HG03064 (cell line): ENCODE data around the gene HSPA9.

Experiments
- ATAC-seq: cut with Tn5 transposase; IDR thresholded peaks from one replicate; pipeline ENCODE4 v1.9.1; 2021; ENCODE audit warnings: low read depth; ENCODE audit not compliant: unreplicated experiment

Gene HSPA9

DNA sequence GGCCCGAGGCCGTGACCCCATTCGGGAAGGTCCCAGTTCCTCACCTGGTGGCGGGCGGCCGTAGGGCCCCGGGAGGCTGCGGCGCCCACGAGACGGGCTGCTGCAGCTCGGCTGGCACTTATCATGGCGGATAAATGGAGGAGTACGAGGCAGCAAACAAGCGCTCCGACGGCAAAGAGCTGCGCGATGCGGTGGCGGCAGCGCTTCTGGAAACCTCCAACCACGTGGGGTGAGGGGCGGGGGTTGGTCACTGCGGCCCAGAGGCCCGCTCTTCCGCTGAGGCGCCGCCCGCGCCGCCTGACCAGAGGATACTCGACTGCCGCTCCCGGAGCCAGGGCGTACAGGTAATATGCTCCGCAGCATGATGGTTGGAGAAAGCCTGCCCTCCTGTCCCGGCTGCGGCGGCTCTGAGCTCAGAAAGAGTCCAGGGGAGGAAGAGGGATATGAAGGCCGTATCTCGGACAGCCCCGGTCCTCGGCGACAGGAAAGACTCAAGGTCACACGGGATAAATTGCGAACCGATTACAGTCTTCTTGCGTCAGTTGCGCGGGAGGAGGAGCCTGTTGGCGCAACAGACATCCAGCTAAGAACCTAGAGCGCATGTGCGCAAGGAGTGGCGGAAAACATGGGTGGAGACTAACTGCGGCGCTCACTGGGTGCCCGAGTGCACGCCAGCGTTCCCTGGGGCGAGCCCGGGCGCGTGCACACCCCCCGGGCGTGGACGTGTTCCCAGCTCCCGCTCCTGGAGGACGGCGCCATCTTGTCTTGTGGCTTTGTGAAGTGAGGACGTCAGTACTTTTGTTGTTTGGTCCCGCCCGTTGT, at the start of gene HSPA9:
Gene HSPA9, minus strand, starts transcription at position 208 of the 822 bp plus-strand sequence. Its CDS starts 83 bp downstream, at position 125.
- peak; percentile 79 for ATAC-seq

DNA sequence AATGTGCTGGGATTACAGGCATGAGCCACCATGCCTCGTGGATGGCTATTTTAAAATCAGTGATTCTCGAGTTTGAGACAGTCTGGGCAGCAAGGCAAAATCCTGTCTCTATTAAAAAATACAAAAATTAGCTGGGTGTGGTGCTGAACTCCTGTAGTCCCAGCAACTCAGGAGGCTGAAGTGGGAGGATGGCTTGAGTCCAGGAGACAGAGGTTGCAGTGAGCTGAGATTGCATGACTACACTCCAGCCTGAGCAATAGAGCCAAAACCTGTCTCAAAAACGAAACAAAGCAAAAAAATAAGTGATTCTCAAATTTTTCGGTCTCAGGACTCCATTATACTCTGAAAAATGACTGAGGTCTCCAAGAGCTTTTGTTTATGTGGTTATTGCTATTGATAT, 47.9 kb upstream of the HSPA9 start:
- no peak for ATAC-seq

DNA sequence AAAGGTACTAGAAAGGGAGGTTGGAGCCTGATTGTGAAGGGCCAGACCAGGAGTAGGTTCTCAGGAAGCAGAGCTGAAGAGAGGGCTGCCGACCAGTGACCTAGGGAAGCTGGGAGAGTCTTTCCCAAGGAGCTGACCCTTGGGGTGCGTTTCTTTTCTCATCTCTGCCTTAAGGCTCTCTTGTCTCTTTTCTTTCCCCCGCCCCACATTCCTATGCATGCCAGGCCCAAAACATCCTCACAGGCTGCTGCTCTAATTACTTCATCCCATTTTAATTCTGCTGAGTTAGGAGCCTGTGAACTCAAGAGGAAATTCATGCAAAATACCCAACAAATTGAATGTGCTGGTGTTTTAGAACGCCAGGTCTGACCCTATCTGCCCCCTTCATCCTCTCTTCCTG, 46.9 kb upstream of the HSPA9 start:
- ATAC-seq: no peak

DNA sequence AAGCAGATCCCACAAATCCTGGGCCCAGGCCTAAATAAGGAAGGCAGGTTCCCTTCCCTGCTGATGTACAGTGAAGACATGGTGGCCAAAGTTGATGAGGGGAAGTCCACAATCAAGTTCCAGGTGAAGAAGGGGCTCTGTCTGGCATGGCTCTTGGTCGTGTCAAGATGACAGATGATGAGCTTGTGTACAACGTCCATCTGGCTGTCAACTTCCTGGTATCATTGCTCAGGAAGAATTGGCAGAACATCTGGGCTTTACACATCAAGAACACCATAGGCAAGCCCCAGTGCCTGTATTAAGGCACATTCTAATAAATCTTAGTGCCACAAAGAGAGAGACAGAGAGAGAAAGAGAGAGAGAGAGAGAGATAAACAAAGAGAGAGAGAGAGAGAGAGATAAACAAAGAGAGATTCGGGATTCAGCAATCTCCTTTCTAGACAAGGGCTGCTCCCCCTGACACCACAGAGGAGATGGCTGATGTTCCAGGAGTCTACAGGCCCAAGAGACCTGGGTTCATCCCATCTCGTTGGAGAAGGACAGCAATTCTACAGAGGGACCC, 45.5 kb upstream of the HSPA9 start:
- no peak for ATAC-seq

DNA sequence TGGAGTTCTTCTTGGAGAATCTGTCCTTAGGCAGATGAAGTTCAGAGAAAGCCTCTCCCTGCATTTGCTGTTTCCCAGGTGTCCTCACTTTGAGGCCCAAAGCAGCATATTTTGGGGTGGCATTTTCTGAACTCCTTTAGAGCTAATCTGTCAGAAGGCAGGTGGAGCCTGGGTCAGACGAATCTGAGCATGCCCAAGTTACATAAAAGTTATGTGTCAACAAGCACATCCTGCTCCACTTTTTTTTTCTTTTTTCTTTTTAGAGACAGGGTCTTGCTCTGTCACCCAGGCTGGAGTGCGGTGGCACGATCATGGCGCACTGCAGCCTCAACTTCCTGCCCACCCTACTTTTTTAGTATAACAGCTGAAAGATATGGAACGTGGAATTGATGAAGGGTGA, 41.3 kb upstream of the HSPA9 start:
- ATAC-seq: no peak

DNA sequence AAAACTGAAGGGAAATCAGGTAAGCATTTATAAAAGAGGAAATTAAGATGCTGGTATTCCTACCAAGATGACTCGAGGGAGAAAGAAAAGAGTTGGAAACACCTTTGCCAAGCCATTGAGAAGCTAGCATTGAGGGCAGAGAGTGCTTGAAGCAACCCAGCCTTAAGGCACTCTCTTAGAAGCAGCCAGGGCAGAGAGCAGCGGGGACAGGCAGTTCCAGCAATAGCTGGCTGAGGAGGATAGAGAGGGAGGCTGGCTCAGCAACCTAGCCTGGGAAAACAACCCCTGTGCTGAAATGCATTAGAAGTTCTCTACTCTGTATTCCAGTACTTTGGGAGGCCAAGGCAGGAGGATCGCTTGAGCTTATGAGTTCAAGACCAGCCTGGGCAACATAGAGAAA, 40.3 kb upstream of the HSPA9 start:
- ATAC-seq: no peak

DNA sequence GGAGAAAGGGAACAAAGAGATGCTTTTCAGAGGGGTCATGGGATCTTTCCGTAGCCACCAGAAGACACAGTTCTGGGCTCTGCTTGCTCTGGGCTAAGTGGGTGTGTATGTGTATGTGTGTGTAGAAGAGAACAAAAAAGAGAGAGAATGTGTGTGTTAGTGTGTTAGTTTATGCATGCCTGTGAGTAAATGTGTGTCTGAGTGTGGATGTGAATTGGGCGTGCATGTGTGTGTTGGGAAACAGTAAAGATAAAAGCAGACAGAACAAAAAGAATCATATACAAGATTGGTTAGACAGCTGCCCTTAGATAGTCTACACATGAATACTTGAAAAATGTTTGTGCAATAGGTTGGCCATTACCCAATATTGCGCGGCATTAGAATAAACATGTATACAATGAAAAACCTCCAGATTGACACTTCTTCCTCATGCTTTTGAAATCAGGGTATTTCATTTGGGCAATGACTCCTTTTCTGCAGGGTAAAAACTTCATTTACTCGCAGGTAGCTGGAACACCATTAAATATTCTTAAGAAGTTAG, 36.5 kb upstream of the HSPA9 start:
- ATAC-seq: no peak

DNA sequence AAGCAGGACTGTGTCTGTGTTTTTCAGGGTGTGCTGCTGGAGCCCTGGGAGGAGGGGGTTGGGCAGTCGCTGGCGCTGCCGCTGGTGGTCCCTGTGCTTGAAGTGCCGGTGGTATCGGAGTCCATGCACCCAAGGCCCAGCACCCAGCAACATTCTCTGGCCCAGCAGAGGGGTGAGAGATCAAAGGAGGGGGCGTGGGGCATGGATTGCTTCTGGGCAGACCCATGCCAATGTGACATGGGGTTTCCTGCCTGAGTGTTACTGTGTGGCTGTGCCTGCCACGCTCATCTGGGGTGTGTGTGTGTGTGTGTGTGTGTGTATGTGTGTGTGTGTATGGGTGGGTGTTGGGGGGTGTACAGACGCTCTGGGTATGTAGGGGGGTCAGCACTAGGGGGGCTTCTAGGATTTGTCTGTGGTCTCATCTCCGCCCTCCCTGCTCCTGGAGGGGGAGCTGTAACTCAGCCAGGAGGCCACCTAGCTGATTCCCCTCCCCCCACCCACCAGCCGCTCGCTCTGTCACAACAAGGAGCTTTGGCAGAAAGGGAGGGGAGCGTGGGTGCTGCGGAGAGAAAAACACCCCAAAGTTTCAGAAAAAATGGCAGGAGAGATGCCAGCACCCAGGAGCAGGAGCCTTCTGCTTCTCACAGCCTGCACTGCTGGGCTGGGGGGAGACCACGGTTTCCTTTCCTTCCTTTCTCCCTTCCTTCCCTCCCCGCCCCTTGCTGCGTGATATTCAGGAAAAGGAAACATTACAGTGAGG, 35.9 kb upstream of the HSPA9 start:
- ATAC-seq: no peak

DNA sequence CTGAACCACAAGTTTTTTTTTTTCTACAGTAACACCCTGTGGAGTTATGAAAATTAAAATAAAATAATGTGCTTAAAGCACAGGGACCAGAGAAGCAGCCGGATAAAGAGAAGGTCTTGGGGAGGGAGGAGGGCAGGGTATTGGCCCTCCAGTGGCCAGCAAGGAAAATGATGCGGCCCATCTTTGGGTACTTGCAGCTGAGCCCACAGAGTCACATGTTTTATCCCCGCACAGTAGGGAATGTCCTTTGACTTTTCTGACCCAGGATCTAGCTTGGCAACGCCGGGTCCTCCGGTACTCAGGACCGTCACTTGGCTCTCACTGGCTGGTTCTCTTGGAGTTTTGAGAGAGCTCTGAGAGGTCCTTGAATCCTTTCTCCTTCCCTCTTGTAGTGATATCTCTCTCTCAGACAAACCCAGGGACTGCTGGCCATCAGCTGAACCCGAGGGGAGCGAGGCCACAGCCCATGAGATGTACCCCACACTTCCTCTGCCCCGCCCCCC, 35.3 kb upstream of the HSPA9 start:
- ATAC-seq: no peak

DNA sequence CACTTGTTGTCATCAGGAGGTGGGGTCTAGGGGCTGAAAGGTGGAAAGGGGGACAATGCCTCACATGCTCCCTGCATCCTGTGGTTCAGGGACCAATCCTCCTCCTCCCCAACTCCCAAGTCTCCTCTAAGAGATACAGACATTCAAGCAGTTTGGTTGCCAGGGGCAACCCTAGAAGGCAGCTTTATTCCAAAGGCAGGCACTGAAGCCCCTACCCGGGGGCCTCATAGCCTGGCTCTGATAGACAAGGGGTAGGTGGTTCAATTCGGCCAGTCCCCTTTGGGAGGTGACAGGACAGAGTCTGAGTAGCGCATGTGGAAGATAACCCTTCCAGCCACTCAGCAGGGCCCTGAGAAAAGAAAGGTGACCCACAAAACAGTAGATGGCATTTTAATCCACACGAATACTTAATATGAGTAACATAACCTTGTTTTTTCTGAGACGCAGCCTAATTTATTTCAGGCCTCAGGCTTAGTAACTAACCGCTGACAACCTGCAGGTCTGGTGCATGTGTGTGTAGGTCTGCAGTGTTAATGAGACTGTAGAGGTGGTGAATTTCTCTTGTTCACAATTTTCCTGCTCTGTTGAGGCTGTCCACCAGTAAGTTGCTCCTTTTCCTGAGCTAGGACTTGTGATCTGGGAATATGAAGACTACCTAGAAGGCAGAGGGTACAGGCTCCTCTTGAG, 31.3 kb upstream of the HSPA9 start:
- no peak for ATAC-seq

DNA sequence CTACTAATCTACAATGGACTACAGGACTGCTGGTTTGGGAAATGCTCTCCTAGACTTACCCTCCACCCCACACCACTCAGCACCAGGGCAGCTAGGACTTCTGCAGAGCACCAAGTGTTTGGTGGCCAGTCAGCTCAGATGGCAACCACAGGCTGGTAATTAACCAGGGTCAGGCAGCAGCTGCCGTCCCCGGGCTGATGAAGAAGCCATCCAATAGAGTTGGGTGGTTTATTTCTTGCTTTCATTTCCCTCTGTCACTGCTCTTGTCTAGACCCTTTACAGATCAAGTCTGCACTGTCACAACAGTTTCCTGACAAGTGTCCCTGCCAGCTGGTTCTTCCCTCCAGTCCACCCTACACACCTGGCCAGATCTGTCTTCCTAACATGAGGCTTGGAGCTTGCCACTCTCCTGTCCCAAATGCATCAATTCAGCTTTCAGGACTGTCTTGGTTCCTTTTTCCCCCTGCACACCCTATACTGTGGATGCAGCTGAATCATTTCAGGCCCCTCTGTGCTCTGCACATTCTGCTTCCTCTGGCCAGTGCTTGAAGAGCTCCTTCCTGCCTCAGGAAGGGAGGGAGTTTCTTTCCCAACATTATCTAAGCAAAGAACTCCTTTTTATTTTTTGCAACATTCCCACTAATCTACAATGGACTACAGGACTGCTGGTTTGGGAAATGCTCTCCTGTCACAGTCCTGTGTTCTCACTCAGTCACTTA, 30.2 kb upstream of the HSPA9 start:
- ATAC-seq: peak; percentile 74

DNA sequence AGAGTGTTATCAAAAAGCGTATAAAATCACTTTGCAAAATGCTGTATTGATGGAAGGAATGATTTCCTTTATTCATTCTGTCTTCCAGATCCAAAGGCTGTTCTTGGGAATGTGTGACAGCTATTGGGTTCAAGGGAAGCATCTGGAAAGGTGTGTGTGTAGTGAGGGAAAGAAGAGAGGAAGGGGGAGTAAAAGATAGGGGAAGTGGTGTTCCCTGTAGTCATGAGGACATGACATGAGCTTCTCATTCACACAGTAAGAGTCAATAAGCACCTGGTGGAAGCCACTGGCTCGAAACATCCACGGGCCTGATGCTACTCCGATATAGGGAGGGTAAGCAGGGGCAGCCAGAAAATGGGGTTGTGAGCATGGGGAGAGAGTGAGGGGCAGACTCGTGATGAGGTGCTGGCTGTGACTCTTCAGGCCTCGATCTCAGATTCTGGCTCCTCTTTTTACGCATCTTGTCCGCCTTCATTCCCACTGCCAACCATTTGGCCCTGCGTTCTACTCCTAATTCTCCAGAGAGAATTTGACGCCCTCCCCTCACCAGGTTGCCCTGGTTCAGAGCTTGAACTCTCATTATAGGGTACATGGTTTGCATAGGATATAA, 29.1 kb upstream of the HSPA9 start:
- ATAC-seq: no peak

DNA sequence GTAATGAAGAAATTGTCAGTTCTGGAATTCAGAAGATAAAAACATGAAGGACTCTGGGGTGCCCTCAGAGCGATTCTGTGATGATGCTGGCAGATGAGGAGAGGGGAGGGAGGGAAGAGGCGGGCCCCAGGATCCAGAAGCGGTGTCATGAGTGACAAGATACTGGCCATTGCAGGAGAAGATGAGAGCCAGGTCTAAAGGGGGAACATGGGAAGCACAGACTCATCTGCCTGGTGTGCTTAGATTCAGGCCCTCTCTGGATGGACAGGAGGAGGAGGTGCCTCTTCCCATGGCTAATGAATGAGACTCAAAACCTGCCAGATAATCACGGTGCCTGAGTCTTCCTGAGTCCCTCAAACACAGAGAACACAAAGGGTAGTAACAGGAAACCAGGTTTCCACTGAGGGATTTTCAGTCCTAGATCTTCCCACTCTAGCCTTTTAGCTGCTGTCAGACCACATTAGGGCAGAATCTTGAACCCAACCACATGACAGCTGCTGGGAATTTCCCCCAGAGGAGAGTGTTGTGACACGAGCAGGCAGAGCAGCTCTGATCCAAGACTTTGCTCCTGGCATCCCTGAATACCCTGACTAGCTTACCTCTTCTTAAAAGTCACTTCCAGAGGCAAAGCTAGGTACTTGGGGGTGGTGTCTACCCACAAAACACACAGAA, 28.2 kb upstream of the HSPA9 start:
- ATAC-seq: peak; percentile 52

DNA sequence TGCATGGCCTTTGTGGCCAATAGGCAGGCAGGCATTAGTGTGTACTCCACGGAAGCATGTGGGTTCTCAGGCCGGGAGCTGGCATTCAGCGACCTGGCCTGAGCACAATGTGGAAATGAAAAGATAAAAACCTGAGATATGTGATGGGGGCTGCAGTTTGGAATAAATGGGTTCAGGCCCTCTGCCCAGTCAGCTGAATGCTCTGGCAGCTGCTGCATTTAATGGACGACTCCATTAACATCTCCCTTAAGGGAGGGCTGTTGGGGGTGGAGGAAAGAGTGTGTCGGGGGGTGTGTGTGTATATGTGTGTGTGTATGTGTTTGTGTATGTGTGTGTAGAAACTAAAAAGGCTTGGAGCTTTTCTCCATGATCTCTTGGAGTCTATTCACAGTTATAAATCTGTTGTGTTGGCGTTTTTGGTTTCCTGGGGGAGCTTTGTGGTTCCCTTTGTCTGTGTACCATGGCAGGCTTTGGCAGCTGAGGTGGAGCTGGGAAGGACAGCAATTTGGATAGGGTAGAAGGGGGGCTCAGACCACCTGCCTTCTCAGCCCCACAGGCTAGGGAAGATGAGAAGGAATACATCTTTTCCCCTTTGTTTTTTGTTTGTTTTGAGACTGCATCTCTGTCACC, 27.3 kb upstream of the HSPA9 start:
- ATAC-seq: no peak

DNA sequence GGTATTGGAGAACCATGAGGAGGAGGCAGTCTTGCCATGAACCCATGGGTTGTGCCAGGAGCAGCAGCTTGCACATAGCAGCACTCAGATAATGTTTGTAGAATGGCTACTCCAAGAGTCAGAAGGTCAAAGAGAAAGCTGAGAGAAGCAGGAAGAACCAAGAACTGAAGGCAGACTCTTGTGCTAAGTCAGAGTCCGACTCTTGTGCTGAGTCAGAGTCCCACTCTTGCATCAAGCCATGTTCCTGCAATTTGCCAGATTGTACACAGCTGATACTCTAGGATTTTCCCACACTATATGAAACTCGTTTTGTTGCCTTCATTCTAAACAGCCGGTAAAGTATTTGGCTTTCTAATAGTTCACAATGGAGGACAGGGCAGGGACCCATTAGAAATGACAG, 26.2 kb upstream of the HSPA9 start:
- ATAC-seq: no peak

DNA sequence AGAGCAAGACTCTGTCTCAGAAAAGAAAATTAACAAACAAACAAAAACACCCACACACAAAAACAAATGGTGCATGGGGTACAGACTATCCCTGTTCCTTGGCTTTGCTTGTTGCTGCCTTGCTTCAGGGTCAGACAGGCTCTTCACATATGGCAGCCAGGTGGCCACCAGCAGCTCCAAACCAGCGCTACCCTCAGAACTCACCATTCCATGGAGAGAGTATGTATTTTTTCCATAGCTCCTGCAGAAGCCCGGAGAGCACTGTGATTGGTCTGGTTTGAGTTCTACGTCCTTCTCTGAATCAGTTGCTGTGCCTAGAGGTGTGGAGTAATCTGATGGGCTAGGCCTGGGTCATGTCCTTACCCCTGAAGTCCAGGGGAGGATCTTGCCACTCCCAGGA, 25.2 kb upstream of the HSPA9 start:
- ATAC-seq: no peak

DNA sequence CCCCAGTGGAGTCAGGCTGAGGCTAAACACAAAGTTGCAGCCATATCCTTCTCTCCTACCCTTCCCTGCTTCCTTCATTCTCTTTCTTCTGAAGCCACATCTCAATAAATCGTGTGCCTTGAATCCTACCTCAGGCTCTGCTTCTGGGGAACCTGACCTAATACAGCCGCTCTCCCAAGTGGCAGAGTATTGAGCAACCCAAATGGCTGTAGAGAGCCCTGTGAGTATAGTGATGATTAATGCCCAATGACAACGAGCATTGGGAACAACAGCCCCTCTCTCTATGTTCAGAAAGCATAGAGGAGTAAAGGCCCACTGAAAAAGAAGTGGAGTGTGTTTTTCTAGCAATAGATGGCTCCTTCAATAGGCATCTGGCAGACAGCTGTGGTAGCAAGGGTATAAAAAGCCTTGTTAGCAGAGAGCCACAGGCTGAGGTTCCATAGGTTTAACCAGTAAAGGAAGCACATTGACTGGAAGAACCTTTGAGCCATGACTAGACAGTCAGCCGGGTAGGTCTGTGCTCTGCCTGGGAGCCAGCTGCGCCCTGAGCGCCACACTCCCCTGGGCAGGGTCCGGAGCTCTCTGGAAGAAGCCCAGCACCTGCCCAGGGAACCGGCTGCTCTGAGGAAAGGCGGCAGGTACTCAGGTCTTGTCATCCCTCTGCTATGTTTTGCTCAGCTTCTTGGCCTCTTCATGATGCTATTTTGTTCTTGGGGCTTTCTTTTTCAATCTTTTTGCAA, 22.6 kb upstream of the HSPA9 start:
- ATAC-seq: no peak
